OCI-LY7 (cell line): Measurements from ENCODE around the gene CHST3.

Experiments used
- CTCF ChIP-seq: fragments of 200-600 bp; sonication (generic); conservative IDR thresholded peaks from 2 replicates; pipeline ENCODE4 v1.5.1; 2014; ENCODE audit warnings: mild to moderate bottlenecking, antibody characterized with exemption, low read length, moderate library complexity, mixed read lengths
- EZH2phosphoT487 ChIP-seq: fragments of 200-600 bp; sonication (generic); IDR thresholded peaks from 2 replicates; pipeline ENCODE4 v1.6.1; 2018; ENCODE audit warnings: low read depth, borderline replicate concordance, mild to moderate bottlenecking, mixed run types, antibody characterized with exemption, low read length, moderate library complexity, mixed read lengths

- no peak for TF ChIP-seq CTCF
- TF ChIP-seq EZH2phosphoT487: no peak
Observed at GRCh38 chr10:72030762-72031543, 66.8 kb downstream of the CHST3 start.
